ENCODE measurements around the gene RASGRP2.

RASGRP2 gene

GRCh38 chr11:64770120-64770519, 26.2 kb upstream of the RASGRP2 start:
- no peak for DNase-seq

GRCh38 chr11:64769283-64769682, 25.3 kb upstream of the RASGRP2 start:
- no peak for DNase-seq

GRCh38 chr11:64768300-64768694, 24.4 kb upstream of the RASGRP2 start:
- DNase-seq, result no peak

- DNase-seq, result peak; percentile 74 to 85
Observed at GRCh38 chr11:64767344-64768299, 23.7 kb upstream of the RASGRP2 start.

- no peak for DNase-seq
Observed at GRCh38 chr11:64766881-64767280, 22.9 kb upstream of the RASGRP2 start.

GRCh38 chr11:64765851-64766665, 22.1 kb upstream of the RASGRP2 start:
- DNase-seq, result peak in 1 of 2 donors; percentile 28

GRCh38 chr11:64765291-64765850, 21.4 kb upstream of the RASGRP2 start:
- no peak for DNase-seq

GRCh38 chr11:64764753-64765152, 20.8 kb upstream of the RASGRP2 start:
- DNase-seq, result no peak

GRCh38 chr11:64764040-64764611, 20.2 kb upstream of the RASGRP2 start:
- DNase-seq, result peak; percentile 68 to 78

GRCh38 chr11:64763526-64764039, 19.6 kb upstream of the RASGRP2 start:
- peak in 1 of 2 donors; percentile 44 for DNase-seq

GRCh38 chr11:64762674-64763525, 19.0 kb upstream of the RASGRP2 start:
- DNase-seq, result peak; percentile 20 to 44

- peak in 1 of 2 donors; percentile 34 for DNase-seq
Observed at GRCh38 chr11:64762277-64762673, 18.3 kb upstream of the RASGRP2 start.

- DNase-seq, result peak in 1 of 2 donors; percentile 35
Observed at GRCh38 chr11:64760759-64761420, 16.9 kb upstream of the RASGRP2 start.

- peak in 1 of 2 donors; percentile 34 for DNase-seq
Observed at GRCh38 chr11:64759722-64760719, 16.1 kb upstream of the RASGRP2 start, which contains the start of gene PYGM. PYGM (minus strand) TSS chr11:64759974; CDS start chr11:64759898, 76 bp downstream.

GRCh38 chr11:64759131-64759721, 15.3 kb upstream of the RASGRP2 start:
- DNase-seq, result no peak

- no peak for DNase-seq
Observed at GRCh38 chr11:64758330-64759079, 14.6 kb upstream of the RASGRP2 start.

GRCh38 chr11:64757549-64758329, 13.8 kb upstream of the RASGRP2 start:
- no peak for DNase-seq
